Subcutaneous abdominal adipose tissue (tissue), 5 donors: Measurements from ENCODE around the gene KIF13A.
A peak's percentile ranks its signal among the peaks of the same experiment; 100 is the strongest.
"Not testable (repeated sequence)": the region's sequence is repeated elsewhere in the genome, so short reads cannot be mapped to it uniquely, and the experiment has no call there.

Source experiments
- H3K27ac ChIP-seq: one replicate; pipeline ENCODE4 v1.7.0; 2013; ENCODE audit warnings: low read depth, mild to moderate bottlenecking, inconsistent platforms, low read length, moderate library complexity
- H3K27me3 ChIP-seq, 5 donors: one replicate each; pipeline ENCODE4 v1.7.0; 2013; ENCODE audit warnings: low read length in 5 of 5, inconsistent platforms in 1 of 5; ENCODE audit not compliant: control insufficient read depth in 5 of 5, insufficient read depth in 4 of 5
- H3K36me3 ChIP-seq, 5 donors: one replicate each; pipeline ENCODE4 v1.7.0; 2013; ENCODE audit warnings: low read length in 5 of 5; ENCODE audit not compliant: control insufficient read depth in 5 of 5, insufficient read depth in 5 of 5
- H3K4me1 ChIP-seq, 5 donors: one replicate each; pipeline ENCODE4 v1.7.0; 2013; ENCODE audit warnings: low read length in 5 of 5, mild to moderate bottlenecking in 3 of 5, moderate library complexity in 1 of 5; ENCODE audit not compliant: control insufficient read depth in 5 of 5, insufficient read depth in 5 of 5
- H3K4me3 ChIP-seq, 5 donors: one replicate each; pipeline ENCODE4 v1.7.0; 2013; ENCODE audit warnings: low read length in 5 of 5, low read depth in 1 of 5
- H3K9ac ChIP-seq, 5 donors: one replicate each; pipeline ENCODE4 v1.7.0; 2013; ENCODE audit warnings: low read length in 5 of 5, mild to moderate bottlenecking in 4 of 5, moderate library complexity in 3 of 5
- H3K9me3 ChIP-seq, 5 donors: one replicate each; pipeline ENCODE4 v1.7.0; 2013; ENCODE audit warnings: low read length in 5 of 5; ENCODE audit not compliant: control insufficient read depth in 5 of 5
- donor health status: healthy.
- donor health status: healthy.
- donor health status: healthy.
- donor health status: healthy.
- donor health status: healthy.

KIF13A gene

DNA sequence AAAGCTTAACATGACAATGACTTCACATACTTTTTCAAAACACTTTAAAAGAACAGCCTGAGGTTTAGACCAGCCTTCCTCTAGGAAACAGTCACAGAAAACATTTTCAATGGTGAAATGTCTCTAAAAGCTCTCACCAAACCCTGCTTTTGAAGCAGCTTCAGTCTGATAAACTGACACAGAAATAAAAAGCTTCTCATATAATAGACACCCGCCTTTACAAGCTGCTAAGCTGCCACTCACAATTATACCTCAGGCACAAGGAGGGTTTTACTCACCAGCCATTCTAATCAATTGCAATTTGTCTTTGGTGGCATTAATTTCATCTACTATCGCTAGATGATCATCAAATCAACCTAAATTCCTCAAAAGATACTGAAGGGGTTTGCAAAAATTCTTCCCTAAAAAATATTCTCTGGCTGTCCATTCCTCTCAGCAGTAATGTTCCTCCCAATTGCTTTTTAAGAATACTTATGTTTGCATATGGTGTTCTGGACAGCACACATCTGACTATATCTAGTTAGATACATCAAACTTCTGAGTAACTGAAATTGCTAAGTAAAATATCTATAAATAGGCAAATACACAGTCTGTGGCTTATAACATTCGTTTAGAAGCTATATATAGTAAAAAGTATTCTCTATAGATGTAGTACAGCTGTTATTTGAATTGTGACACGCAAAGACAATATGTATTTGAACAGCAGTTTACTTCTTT, 29.4 kb downstream of the KIF13A start:
- Histone ChIP-seq H3K9ac (no peak overlapping the region), H3K27ac (no peak overlapping the region), H3K4me1 (peaks cover 0 to 16% (median 7%) of the 10 kb centered on the region in 5 donors), H3K9me3 (no peaks in the 10 kb centered on the region), H3K4me3 (no peak overlapping the region), H3K27me3 (no peaks in the 10 kb centered on the region), H3K36me3 (peaks cover under 1 to 4% (median 3%) of the 10 kb centered on the region in 5 donors)

DNA sequence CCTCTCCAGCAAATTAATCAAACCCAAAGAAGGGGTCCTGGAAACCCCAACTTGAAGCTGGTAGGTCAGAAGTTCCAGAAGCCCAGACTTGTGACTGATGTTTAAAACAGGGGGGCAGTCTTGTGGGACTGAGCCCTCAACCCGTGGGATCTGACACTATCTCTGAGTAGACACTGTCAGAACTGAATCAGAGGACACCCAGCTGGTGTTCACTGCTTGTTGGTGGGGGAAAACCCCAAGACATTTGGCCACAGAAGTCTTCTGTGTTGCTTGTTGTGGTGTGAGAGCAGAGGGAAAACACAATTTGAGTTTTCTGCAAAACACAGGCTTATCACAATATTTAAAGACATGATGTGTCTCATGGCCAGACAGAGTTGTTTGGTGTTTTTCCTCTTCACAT, 29.9 kb downstream of the KIF13A start:
- peaks cover 3 to 4% (median 3%) of the 10 kb centered on the region in 5 donors for H3K36me3 ChIP-seq
- H3K4me3 ChIP-seq = no peak overlapping the region
- H3K9ac ChIP-seq = no peak overlapping the region
- H3K9me3 ChIP-seq = no peaks in the 10 kb centered on the region
- H3K27me3 ChIP-seq = no peaks in the 10 kb centered on the region
- peaks cover 0 to 15% (median 5%) of the 10 kb centered on the region in 5 donors for H3K4me1 ChIP-seq
- no peak overlapping the region for H3K27ac ChIP-seq

DNA sequence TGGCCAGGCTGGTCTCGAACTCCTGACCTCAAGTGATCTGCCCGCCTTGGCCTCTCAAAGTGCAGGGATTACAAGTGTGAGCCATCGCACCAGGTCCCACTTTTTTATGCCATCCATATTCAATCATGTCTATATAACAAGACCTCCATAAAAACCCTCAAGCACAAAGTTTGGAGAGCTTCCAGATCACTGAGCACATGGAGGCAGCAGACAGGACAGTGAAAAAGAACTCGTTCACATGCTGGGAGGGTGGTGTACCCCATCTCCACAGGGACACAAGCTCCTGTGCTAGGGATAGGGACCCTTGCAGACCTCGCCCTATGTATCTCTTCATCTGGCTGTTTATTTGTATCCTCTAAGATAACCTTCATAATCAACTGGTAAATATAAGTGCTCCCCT, 30.3 kb downstream of the KIF13A start:
- H3K9me3 ChIP-seq = no peaks in the 10 kb centered on the region
- no peaks in the 10 kb centered on the region for H3K27me3 ChIP-seq
- H3K4me3 ChIP-seq = no peak overlapping the region
- H3K4me1 ChIP-seq = peaks cover 0 to 11% (median 3%) of the 10 kb centered on the region in 5 donors
- H3K36me3 ChIP-seq = peaks cover 3 to 4% (median 3%) of the 10 kb centered on the region in 5 donors
- H3K9ac ChIP-seq = no peak overlapping the region
- H3K27ac ChIP-seq = no peak overlapping the region

DNA sequence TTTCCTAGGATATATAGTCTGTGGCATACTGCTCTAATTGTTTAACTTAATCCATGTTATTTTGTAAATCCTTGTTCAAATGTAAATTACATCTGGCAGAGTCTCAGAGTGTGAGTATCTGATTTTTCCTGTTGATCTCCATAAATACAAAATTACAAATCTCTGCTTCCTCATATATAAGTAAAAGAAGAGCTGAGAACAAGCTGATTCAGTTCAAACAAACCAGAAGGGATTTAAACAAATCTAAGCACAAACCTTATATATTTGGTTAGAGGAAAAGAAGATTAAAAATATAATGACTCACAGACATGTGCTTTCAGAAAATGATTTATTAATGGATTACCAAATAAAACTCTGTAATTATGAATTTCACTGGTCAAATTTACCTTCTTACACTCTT, 37.3 kb downstream of the KIF13A start:
- H3K27ac ChIP-seq = peak overlapping the region; percentile 17
- no peaks in the 10 kb centered on the region for H3K27me3 ChIP-seq
- no peak overlapping the region for H3K9ac ChIP-seq
- peaks cover 0 to 3% (median 2%) of the 10 kb centered on the region in 5 donors for H3K4me1 ChIP-seq
- H3K9me3 ChIP-seq = no peaks in the 10 kb centered on the region
- H3K36me3 ChIP-seq = peaks cover 3 to 4% (median 3%) of the 10 kb centered on the region in 5 donors
- H3K4me3 ChIP-seq = no peak overlapping the region

DNA sequence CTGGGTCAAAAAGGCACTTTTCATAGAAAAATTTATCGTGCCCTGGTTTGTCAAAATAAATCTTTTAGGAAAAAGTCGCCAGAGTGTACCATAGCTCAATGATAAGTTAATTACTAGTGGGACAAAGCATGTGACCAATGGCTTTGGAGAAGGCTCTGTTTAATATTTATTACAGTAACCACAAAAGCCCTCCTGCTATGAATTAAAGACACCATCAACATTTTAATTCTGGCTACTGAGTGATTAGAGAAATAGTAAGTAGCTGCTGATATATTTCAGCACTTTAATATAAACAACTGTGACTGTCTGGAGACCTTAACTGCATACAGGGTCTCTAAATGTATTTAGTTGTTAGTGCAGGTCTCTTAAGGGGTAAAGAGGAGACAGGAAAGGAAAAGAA, 38.3 kb downstream of the KIF13A start:
- Histone ChIP-seq H3K27me3 (no peaks in the 10 kb centered on the region), H3K9me3 (no peaks in the 10 kb centered on the region), H3K9ac (no peak overlapping the region), H3K4me1 (peaks cover 0 to 7% (median 3%) of the 10 kb centered on the region in 5 donors), H3K27ac (no peak overlapping the region), H3K4me3 (no peak overlapping the region), H3K36me3 (peaks cover 3 to 4% (median 3%) of the 10 kb centered on the region in 5 donors)

DNA sequence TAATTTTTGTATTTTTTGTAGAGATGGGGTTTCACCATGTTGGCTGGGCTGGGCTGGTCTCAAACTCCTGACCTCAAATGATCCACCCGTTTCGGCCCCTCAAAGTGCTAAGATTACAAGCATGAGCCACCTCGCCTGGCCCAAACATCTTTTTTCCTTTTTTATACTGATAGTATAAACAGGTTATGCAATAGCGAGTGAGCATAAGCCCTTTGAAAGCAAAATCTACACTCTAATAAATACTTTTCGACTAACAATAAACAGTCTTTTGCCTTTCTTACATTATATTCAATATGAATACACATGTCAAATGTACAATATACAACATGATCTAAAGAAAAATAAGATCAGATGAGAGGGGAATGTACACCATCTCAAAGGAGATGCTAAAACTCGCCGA, 38.7 kb downstream of the KIF13A start:
- H3K27ac ChIP-seq = no peak overlapping the region
- no peaks in the 10 kb centered on the region for H3K27me3 ChIP-seq
- peaks cover 0 to 7% (median 3%) of the 10 kb centered on the region in 5 donors for H3K4me1 ChIP-seq
- no peak overlapping the region for H3K4me3 ChIP-seq
- H3K9ac ChIP-seq = no peak overlapping the region
- no peaks in the 10 kb centered on the region for H3K9me3 ChIP-seq
- peaks cover 3 to 4% (median 3%) of the 10 kb centered on the region in 5 donors for H3K36me3 ChIP-seq

DNA sequence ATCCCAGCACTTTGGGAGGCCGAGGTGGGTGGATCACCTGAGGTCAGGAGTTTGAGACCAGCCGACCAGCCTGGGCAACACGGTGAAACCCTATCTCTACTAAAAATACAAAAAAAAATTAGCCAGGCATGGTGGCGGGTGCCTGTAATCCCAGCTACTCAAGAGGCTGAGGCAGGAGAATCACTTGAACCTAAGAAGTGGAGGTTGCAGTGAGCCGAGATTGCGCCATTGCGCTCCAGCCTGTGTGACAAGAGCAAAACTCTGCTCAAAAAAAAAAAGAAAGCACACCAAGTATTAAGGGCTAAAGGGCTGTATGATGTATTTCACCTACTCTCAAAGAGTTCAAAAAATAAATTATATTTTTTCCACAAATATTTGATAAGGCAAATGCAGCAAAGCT, 39.9 kb downstream of the KIF13A start:
- not testable (repeated sequence) for H3K9me3 ChIP-seq, H3K4me1 ChIP-seq, H3K27ac ChIP-seq, H3K27me3 ChIP-seq, H3K36me3 ChIP-seq, H3K4me3 ChIP-seq, H3K9ac ChIP-seq

DNA sequence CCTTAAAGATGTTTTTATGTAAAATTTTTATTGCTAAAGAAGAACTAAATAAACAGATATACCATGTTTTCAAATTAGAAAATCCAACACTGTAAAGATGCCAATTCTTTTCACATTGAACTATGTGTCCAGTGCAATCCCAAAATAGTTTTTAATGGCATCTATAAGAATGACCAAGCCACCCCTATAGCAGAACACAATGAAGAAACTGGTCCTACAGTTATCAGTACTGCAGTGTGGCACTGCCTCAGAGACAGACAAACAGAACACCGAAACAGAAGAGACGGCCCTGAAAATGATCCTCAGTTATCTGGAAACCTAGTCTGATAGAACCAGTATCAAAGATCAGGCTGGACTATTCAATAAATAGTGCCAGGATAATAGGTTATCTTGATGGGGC, 41.9 kb downstream of the KIF13A start:
- Histone ChIP-seq H3K27ac (no peak overlapping the region), H3K36me3 (no peaks in the 10 kb centered on the region), H3K4me3 (no peak overlapping the region), H3K4me1 (peaks cover 0 to 7% (median 3%) of the 10 kb centered on the region in 5 donors), H3K27me3 (no peaks in the 10 kb centered on the region), H3K9me3 (no peaks in the 10 kb centered on the region), H3K9ac (no peak overlapping the region)

DNA sequence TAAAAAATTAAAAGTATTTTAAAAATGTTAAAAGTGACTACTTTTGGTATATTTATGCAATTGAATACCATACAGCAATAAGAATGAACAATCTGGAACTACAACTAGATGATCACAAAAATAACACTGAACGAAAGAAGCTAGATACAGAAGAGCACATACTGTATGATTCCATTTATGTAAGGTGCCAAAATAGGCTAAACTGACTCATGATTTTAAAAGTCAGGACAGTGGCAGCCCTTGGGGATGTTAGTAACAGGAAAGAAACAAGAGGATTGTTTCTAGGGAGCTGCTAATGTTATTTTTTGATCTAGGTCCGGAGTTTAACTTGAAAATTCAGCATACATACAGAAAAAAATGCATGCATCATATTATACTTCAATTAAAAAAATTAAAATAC, 42.3 kb downstream of the KIF13A start:
- no peak overlapping the region for H3K9ac ChIP-seq
- H3K4me1 ChIP-seq = peaks cover 0 to 7% (median 3%) of the 10 kb centered on the region in 5 donors
- H3K36me3 ChIP-seq = no peaks in the 10 kb centered on the region
- peak overlapping the region; percentile 30 for H3K27ac ChIP-seq
- no peaks in the 10 kb centered on the region for H3K27me3 ChIP-seq
- H3K9me3 ChIP-seq = no peaks in the 10 kb centered on the region
- H3K4me3 ChIP-seq = no peak overlapping the region

DNA sequence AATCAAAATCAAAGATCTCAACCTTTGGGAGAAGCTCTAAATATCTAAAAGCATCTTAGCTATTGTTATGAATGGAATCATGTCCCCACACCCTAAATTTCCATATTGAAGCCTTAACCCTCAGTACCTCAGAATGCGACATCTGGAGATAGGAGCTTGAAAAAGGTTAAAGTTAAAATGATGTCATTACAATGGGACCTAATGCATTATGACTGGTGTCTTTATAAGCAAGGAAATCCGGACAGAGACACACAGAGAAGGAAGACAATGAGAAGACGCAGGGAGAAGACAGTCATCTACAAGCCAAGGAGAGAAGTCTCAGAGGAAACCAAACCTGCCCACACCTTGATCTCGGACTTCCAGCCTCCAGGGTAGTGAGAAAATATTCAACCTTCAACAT, 46.1 kb downstream of the KIF13A start:
- no peaks in the 10 kb centered on the region for H3K27me3 ChIP-seq
- H3K27ac ChIP-seq = no peak overlapping the region
- no peak overlapping the region for H3K4me3 ChIP-seq
- H3K36me3 ChIP-seq = no peaks in the 10 kb centered on the region
- no peaks in the 10 kb centered on the region for H3K9me3 ChIP-seq
- no peak overlapping the region for H3K9ac ChIP-seq
- peaks cover 0 to 7% (median 5%) of the 10 kb centered on the region in 5 donors for H3K4me1 ChIP-seq
